ENCODE data around the gene SLC7A1.

DNA sequence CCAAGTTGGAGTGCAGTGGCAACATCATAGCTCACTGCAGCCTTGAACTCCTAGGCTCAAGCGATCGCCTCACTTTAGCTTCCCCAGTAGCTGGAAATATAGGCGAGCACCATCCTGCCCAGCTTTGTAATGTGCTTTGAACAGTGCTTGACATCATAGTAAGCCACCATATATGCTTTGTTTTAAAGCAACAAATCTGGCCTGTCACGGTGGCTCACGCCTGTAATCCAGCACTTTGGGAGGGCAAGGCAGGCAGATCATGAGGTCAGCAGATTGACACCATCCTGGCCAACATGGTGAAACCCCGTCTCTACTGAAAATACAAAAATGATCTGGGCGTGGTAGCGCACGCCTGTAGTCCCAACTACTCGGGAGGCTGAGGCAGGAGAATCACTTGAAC, 1.8 kb upstream of the SLC7A1 start:
- TF ChIP-seq CTCF (IDR thresholded peaks at IDR 0.05) (no peak), POLR2AphosphoS5 (IDR thresholded peaks at IDR 0.05) (no peak), POLR2A (IDR thresholded peaks at IDR 0.05) (no peak)
